Naive thymus-derived CD8-positive, alpha-beta T cell (primary cell): ENCODE results near the gene SNRPA. TPM values are rescaled to one million over a fixed set of nuclear protein-coding genes. Genes with fewer than 3 reads are reported as not detected.
"Not testable (repeated sequence)": the region's sequence is repeated elsewhere in the genome, so short reads cannot be mapped to it uniquely, and the experiment has no call there.

Experiments used
- ATAC-seq, 2 donors: fragments of 150-1000 bp; cut with Tn5 transposase in 1 of 2; sonication (Bioruptor Pico), chemical (Tn5 transposase) in 1 of 2; 1 replicate in 1 of 2; 2 replicates in 1 of 2; pipeline ENCODE4 v1.10.0; 2021; ENCODE audit warnings: mild to moderate bottlenecking in 2 of 2, moderate library complexity in 2 of 2
- POLR2A ChIA-PET: fragments of 350-600 bp; sonication (Branson Sonifier 250); formaldehyde crosslinking; loops from one replicate; lab custom pipeline; 2021; ENCODE audit warnings: antibody characterized with exemption; lab: Charles Lee
- DNase-seq, 10 donors: peaks; one replicate each; pipeline versions ENCODE4 v3.0.0 to v3.0.0-alpha.2; 2020 to 2022
- H3K27ac Mint-ChIP-seq, 10 donors: one replicate each; pipeline ENCODE4 v1.8.0; 2020 to 2022; ENCODE audit warnings: mild to moderate bottlenecking in 10 of 10, mixed read lengths in 10 of 10, moderate library complexity in 4 of 10, inconsistent platforms in 1 of 10
- H3K27me3 Mint-ChIP-seq, 5 donors: one replicate each; pipeline ENCODE4 v1.8.0; 2021 to 2022; ENCODE audit warnings: mixed read lengths in 5 of 5
- H3K36me3 Mint-ChIP-seq, 3 donors: one replicate each; pipeline ENCODE4 v1.8.0; 2020 to 2022; ENCODE audit warnings: mixed read lengths in 3 of 3, mild to moderate bottlenecking in 2 of 3, inconsistent platforms in 1 of 3
- H3K4me1 Mint-ChIP-seq, 4 donors: one replicate each; pipeline ENCODE4 v1.8.0; 2021 to 2022; ENCODE audit warnings: mixed read lengths in 4 of 4
- H3K4me3 Mint-ChIP-seq, 10 donors: one replicate each; pipeline ENCODE4 v1.8.0; 2020 to 2022; ENCODE audit warnings: mild to moderate bottlenecking in 10 of 10, mixed read lengths in 10 of 10, moderate library complexity in 6 of 10, inconsistent platforms in 1 of 10
- H3K9me3 Mint-ChIP-seq, 9 donors: one replicate each; pipeline ENCODE4 v1.8.0; 2020 to 2022; ENCODE audit warnings: mixed read lengths in 9 of 9, mild to moderate bottlenecking in 3 of 9, inconsistent platforms in 1 of 9, moderate library complexity in 1 of 9
- polyA plus RNA-seq, 3 donors: library from polyadenylated mRNA; unstranded; fragments of 300-500 nt; fragmentation: Illumina TruSeq; gene quantifications; one replicate each; pipeline ENCODE4 v1.2.3, GENCODE V29; 2021
- total RNA-seq, 8 experiments: library from RNA in 2 of 8; stranded (reverse) in 2 of 8; gene quantifications; one replicate each; pipeline ENCODE4 v1.2.3 and lab custom pipeline; 2021 to 2026

Gene SNRPA
- total and polyA plus RNA-seq, 5 experiments from 2014 or later = 45.9 to 68.2 (median 62.3) TPM

GRCh38 chr19:40752257-40752781, 1.3 kb downstream of the SNRPA start:
- Mint-ChIP-seq H3K9me3 (no peaks in the 10 kb centered on the region), H3K4me3 (peak overlapping the region; percentile 91 to 100 (median 99)), H3K27ac (peak overlapping the region; percentile 87 to 99 (median 98)), H3K4me1 (peaks cover 34 to 72% (median 67%) of the 10 kb centered on the region in 4 donors), H3K36me3 (peaks cover 3 to 34% (median 8%) of the 10 kb centered on the region in 3 donors), H3K27me3 (no peaks in the 10 kb centered on the region)
- POLR2A ChIA-PET = interaction anchor here (1.1 to 4.7 kb wide), 7 partner anchors 9 to 510 kb away, joined by 4 to 115 read pairs (median 9); partner anchors contain the start of genes COQ8B, EGLN2, ITPKC and RAB4B
- ATAC-seq = no peak
- DNase-seq = no peak

- H3K9me3 Mint-ChIP-seq = no peaks in the 10 kb centered on the region
- peaks cover 8 to 55% (median 12%) of the 10 kb centered on the region in 3 donors for H3K36me3 Mint-ChIP-seq
- no peaks in the 10 kb centered on the region for H3K27me3 Mint-ChIP-seq
- H3K4me3 Mint-ChIP-seq = peak overlapping the region; percentile 73 to 91 (median 84)
- H3K4me1 Mint-ChIP-seq = peaks cover 34 to 72% (median 69%) of the 10 kb centered on the region in 4 donors
- ATAC-seq = no peak
- DNase-seq = peak in 1 of 10 donors; percentile 27
- POLR2A ChIA-PET = interaction anchor here (0.6 to 3.4 kb wide), 8 partner anchors 11 to 509 kb away, joined by 3 to 15 read pairs (median 4); partner anchors contain the start of genes EGLN2 and RAB4B
- H3K27ac Mint-ChIP-seq = peak overlapping the region; percentile 83 to 93 (median 91)
Observed at GRCh38 chr19:40754611-40755247, 3.7 kb downstream of the SNRPA start.

GRCh38 chr19:40755248-40755624, 4.2 kb downstream of the SNRPA start:
- Mint-ChIP-seq H3K9me3 (no peaks in the 10 kb centered on the region), H3K27me3 (no peaks in the 10 kb centered on the region), H3K4me1 (peaks cover 29 to 72% (median 67%) of the 10 kb centered on the region in 4 donors), H3K36me3 (peaks cover 8 to 60% (median 12%) of the 10 kb centered on the region in 3 donors), H3K4me3 (peak overlapping the region; percentile 58 to 91 (median 83)), H3K27ac (peak overlapping the region; percentile 21 to 93 (median 66))
- DNase-seq (no peak), ATAC-seq (no peak)
- POLR2A ChIA-PET = interaction anchor here (1.2 to 3.4 kb wide), 5 partner anchors 10 to 52 kb away, joined by 3 to 15 read pairs (median 8); partner anchors contain the start of genes EGLN2 and RAB4B

- H3K27ac Mint-ChIP-seq = peak overlapping the region in 9 of 10 donors; percentile 21 to 92 (median 69)
- DNase-seq (no peak), ATAC-seq (no peak)
- H3K27me3 Mint-ChIP-seq = no peaks in the 10 kb centered on the region
- H3K4me1 Mint-ChIP-seq = peaks cover 28 to 74% (median 64%) of the 10 kb centered on the region in 4 donors
- H3K36me3 Mint-ChIP-seq = peaks cover 8 to 65% (median 12%) of the 10 kb centered on the region in 3 donors
- H3K9me3 Mint-ChIP-seq = no peaks in the 10 kb centered on the region
- peak overlapping the region; percentile 46 to 91 (median 79) for H3K4me3 Mint-ChIP-seq
- POLR2A ChIA-PET = interaction anchor here (0.6 to 3.4 kb wide), 6 partner anchors 10 to 45 kb away, joined by 3 to 22 read pairs (median 6); partner anchors contain the start of genes EGLN2 and RAB4B
Observed at GRCh38 chr19:40755791-40756190, 4.8 kb downstream of the SNRPA start.

- Mint-ChIP-seq H3K4me1 (peaks cover 23 to 75% (median 63%) of the 10 kb centered on the region in 4 donors), H3K36me3 (peaks cover 2 to 72% (median 15%) of the 10 kb centered on the region in 3 donors), H3K27me3 (no peaks in the 10 kb centered on the region), H3K9me3 (no peaks in the 10 kb centered on the region), H3K4me3 (peak overlapping the region; percentile 16 to 91 (median 60)), H3K27ac (peak overlapping the region; percentile 21 to 91 (median 70))
- peak in 2 of 10 donors; percentile 5 to 33 for DNase-seq
- ATAC-seq = peak in 1 of 2 donors; percentile 55
- POLR2A ChIA-PET = interaction anchor here (0.7 to 3.4 kb wide), 4 partner anchors 15 to 42 kb away, joined by 3 to 22 read pairs (median 10); partner anchors contain the start of genes EGLN2 and RAB4B
Observed at GRCh38 chr19:40756502-40757110, 5.6 kb downstream of the SNRPA start.

- POLR2A ChIA-PET = interaction anchor here (0.6 to 3.0 kb wide), 3 partner anchors 9 to 44 kb away, joined by 3 to 22 read pairs (median 7); partner anchors contain the start of gene RAB4B
- no peak for ATAC-seq
- no peak for DNase-seq
- no peaks in the 10 kb centered on the region for H3K9me3 Mint-ChIP-seq
- H3K4me1 Mint-ChIP-seq = peaks cover 33 to 78% (median 65%) of the 10 kb centered on the region in 4 donors
- H3K27me3 Mint-ChIP-seq = no peaks in the 10 kb centered on the region
- H3K36me3 Mint-ChIP-seq = peaks cover 9 to 79% (median 28%) of the 10 kb centered on the region in 3 donors
- H3K27ac Mint-ChIP-seq = peak overlapping the region in 6 of 10 donors; percentile 21 to 70 (median 48)
- H3K4me3 Mint-ChIP-seq = peak overlapping the region in 2 of 10 donors; percentile 37 to 41
Observed at GRCh38 chr19:40758491-40758890, 7.5 kb downstream of the SNRPA start.

- ATAC-seq = no peak
- Mint-ChIP-seq H3K4me1 (peaks cover 38 to 80% (median 69%) of the 10 kb centered on the region in 4 donors), H3K36me3 (peaks cover 14 to 88% (median 36%) of the 10 kb centered on the region in 3 donors), H3K4me3 (no peak overlapping the region), H3K27ac (peak overlapping the region in 2 of 10 donors; percentile 51 to 68), H3K9me3 (no peaks in the 10 kb centered on the region), H3K27me3 (no peaks in the 10 kb centered on the region)
- POLR2A ChIA-PET = interaction anchor here (1.3 kb wide), 1 partner anchor 19 kb away, joined by 3 read pairs; the partner anchor contains the start of gene RAB4B
- no peak for DNase-seq
Observed at GRCh38 chr19:40759352-40759751, 8.3 kb downstream of the SNRPA start.

GRCh38 chr19:40762754-40763470, 11.9 kb downstream of the SNRPA start:
- peak overlapping the region; percentile 75 to 93 (median 88) for H3K27ac Mint-ChIP-seq
- peaks cover 34 to 69% (median 55%) of the 10 kb centered on the region in 4 donors for H3K4me1 Mint-ChIP-seq
- H3K9me3 Mint-ChIP-seq = no peaks in the 10 kb centered on the region
- peak overlapping the region in 8 of 10 donors; percentile 27 to 58 (median 49) for H3K4me3 Mint-ChIP-seq
- peaks cover 14 to 89% (median 45%) of the 10 kb centered on the region in 3 donors for H3K36me3 Mint-ChIP-seq
- peak in 1 of 10 donors; percentile 23 for DNase-seq
- peak; percentile 38 to 60 for ATAC-seq
- H3K27me3 Mint-ChIP-seq = no peaks in the 10 kb centered on the region
- POLR2A ChIA-PET = interaction anchor here (0.9 to 1.5 kb wide), 4 partner anchors 15 to 100 kb away, joined by 3 to 6 read pairs (median 4); partner anchors contain the start of genes EGLN2 and RAB4B

GRCh38 chr19:40763526-40763925, 12.5 kb downstream of the SNRPA start:
- Mint-ChIP-seq H3K9me3 (no peaks in the 10 kb centered on the region), H3K4me3 (peak overlapping the region in 6 of 10 donors; percentile 32 to 58 (median 44)), H3K27ac (peak overlapping the region; percentile 75 to 93 (median 88)), H3K27me3 (no peaks in the 10 kb centered on the region), H3K36me3 (peaks cover 14 to 84% (median 40%) of the 10 kb centered on the region in 3 donors), H3K4me1 (peaks cover 31 to 63% (median 50%) of the 10 kb centered on the region in 4 donors)
- ATAC-seq (no peak), DNase-seq (no peak)
- POLR2A ChIA-PET = interaction anchor here (0.9 to 1.5 kb wide), 4 partner anchors 14 to 101 kb away, joined by 3 to 6 read pairs (median 4); partner anchors contain the start of genes EGLN2 and RAB4B

GRCh38 chr19:40763963-40764362, 13.0 kb downstream of the SNRPA start:
- peaks cover 31 to 64% (median 49%) of the 10 kb centered on the region in 4 donors for H3K4me1 Mint-ChIP-seq
- peaks cover 14 to 81% (median 40%) of the 10 kb centered on the region in 3 donors for H3K36me3 Mint-ChIP-seq
- peak overlapping the region in 8 of 10 donors; percentile 7 to 65 (median 42) for H3K4me3 Mint-ChIP-seq
- no peaks in the 10 kb centered on the region for H3K27me3 Mint-ChIP-seq
- no peak for DNase-seq
- H3K27ac Mint-ChIP-seq = peak overlapping the region; percentile 75 to 93 (median 89)
- ATAC-seq = no peak
- POLR2A ChIA-PET = interaction anchor here (1.3 kb wide), 2 partner anchors 55 to 101 kb away, joined by 3 to 4 read pairs; no protein-coding TSS in a partner anchor
- H3K9me3 Mint-ChIP-seq = no peaks in the 10 kb centered on the region

GRCh38 chr19:40766385-40766784, 15.4 kb downstream of the SNRPA start:
- H3K27me3 Mint-ChIP-seq, ATAC-seq, H3K9me3 Mint-ChIP-seq, DNase-seq: not testable (repeated sequence)
- POLR2A ChIA-PET = interaction anchor here (0.6 to 2.3 kb wide), 5 partner anchors 11 to 497 kb away, joined by 3 to 8 read pairs (median 7); partner anchors contain the start of genes ACTMAP, RAB4B and SNRPA
- peaks cover 36 to 67% (median 54%) of the 10 kb centered on the region in 4 donors for H3K4me1 Mint-ChIP-seq
- peak overlapping the region in 1 of 10 donors; percentile 43 for H3K4me3 Mint-ChIP-seq
- H3K27ac Mint-ChIP-seq = peak overlapping the region in 3 of 10 donors; percentile 19 to 43 (median 41)
- H3K36me3 Mint-ChIP-seq = peaks cover 20 to 64% (median 37%) of the 10 kb centered on the region in 3 donors
